HL-60 (cell line): Measurements from ENCODE around the gene SEC11A.

ENCODE experiments used
- DNase-seq, 2 experiments: peaks; one replicate each; pipeline ENCODE4 v3.0.0-alpha.2; 2010 to 2020; ENCODE audit warnings: low read depth in 1 of 2, low spot score in 1 of 2
- H3K27ac ChIP-seq: fragments of 250-450 bp; sonication (Bioruptor Pico); replicated peaks from 2 replicates; pipeline ENCODE4 v1.5.1; 2020; ENCODE audit warnings: mild to moderate bottlenecking, moderate library complexity
- H3K27me3 ChIP-seq: fragments of 250-450 bp; sonication (Bioruptor Pico); 2 replicates; pipeline ENCODE4 v1.5.1; 2021; ENCODE audit warnings: mild to moderate bottlenecking, moderate library complexity; ENCODE audit not compliant: insufficient read depth, poor library complexity, severe bottlenecking
- H3K4me3 ChIP-seq: replicated peaks from 2 replicates; pipeline ENCODE4 v1.5.1; 2011; ENCODE audit warnings: mild to moderate bottlenecking, control low read depth, low read length; ENCODE audit not compliant: insufficient read depth
- GABPA ChIP-seq: IDR thresholded peaks from 2 replicates; pipeline ENCODE4 v1.6.1; 2012; ENCODE audit warnings: low read depth
- POLR2AphosphoS5 ChIP-seq: IDR thresholded peaks from 2 replicates; pipeline ENCODE4 v1.6.1; 2012; ENCODE audit warnings: low read depth
- SPI1 ChIP-seq: IDR thresholded peaks from 2 replicates; pipeline ENCODE4 v1.6.1; 2012; ENCODE audit warnings: low read depth, mild to moderate bottlenecking, borderline replicate concordance
- TF ChIP-seq, protein P1 (sequence below): IDR thresholded peaks from 2 replicates; pipeline ENCODE4 v1.6.1; 2012; ENCODE audit warnings: low read depth; ENCODE audit not compliant: insufficient replicate concordance
- TF ChIP-seq, protein P2 (sequence below): IDR thresholded peaks from one replicate; pipeline ENCODE4 v1.5.1; 2011; ENCODE audit warnings: low read length, control low read depth, inconsistent platforms; ENCODE audit not compliant: insufficient read depth

SEC11A gene

DNA sequence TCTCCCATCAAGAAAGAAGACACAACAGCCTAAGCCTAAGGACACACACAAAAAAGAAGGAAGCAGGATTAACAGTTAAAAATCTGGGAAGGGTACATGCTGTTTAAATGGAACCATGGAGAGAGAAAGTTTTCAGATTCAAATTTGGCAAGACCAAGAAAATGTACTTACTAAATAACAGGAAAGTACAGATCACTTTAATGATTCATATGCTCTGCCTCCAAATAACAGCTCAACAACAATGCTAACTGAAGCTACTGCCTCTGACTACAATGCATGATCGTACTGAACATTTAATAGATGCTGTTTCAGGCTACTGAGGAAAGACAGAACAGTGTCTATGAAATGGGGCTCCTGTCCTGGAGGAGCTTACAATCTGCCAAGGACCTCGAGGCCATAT is 49.6 kb downstream of the SEC11A start:
- no peak for TF ChIP-seq SPI1
- no peak for TF ChIP-seq GABPA
- TF ChIP-seq POLR2AphosphoS5, result no peak
- TF ChIP-seq, protein P1, sequence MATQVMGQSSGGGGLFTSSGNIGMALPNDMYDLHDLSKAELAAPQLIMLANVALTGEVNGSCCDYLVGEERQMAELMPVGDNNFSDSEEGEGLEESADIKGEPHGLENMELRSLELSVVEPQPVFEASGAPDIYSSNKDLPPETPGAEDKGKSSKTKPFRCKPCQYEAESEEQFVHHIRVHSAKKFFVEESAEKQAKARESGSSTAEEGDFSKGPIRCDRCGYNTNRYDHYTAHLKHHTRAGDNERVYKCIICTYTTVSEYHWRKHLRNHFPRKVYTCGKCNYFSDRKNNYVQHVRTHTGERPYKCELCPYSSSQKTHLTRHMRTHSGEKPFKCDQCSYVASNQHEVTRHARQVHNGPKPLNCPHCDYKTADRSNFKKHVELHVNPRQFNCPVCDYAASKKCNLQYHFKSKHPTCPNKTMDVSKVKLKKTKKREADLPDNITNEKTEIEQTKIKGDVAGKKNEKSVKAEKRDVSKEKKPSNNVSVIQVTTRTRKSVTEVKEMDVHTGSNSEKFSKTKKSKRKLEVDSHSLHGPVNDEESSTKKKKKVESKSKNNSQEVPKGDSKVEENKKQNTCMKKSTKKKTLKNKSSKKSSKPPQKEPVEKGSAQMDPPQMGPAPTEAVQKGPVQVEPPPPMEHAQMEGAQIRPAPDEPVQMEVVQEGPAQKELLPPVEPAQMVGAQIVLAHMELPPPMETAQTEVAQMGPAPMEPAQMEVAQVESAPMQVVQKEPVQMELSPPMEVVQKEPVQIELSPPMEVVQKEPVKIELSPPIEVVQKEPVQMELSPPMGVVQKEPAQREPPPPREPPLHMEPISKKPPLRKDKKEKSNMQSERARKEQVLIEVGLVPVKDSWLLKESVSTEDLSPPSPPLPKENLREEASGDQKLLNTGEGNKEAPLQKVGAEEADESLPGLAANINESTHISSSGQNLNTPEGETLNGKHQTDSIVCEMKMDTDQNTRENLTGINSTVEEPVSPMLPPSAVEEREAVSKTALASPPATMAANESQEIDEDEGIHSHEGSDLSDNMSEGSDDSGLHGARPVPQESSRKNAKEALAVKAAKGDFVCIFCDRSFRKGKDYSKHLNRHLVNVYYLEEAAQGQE, result no peak
- TF ChIP-seq, protein P2, sequence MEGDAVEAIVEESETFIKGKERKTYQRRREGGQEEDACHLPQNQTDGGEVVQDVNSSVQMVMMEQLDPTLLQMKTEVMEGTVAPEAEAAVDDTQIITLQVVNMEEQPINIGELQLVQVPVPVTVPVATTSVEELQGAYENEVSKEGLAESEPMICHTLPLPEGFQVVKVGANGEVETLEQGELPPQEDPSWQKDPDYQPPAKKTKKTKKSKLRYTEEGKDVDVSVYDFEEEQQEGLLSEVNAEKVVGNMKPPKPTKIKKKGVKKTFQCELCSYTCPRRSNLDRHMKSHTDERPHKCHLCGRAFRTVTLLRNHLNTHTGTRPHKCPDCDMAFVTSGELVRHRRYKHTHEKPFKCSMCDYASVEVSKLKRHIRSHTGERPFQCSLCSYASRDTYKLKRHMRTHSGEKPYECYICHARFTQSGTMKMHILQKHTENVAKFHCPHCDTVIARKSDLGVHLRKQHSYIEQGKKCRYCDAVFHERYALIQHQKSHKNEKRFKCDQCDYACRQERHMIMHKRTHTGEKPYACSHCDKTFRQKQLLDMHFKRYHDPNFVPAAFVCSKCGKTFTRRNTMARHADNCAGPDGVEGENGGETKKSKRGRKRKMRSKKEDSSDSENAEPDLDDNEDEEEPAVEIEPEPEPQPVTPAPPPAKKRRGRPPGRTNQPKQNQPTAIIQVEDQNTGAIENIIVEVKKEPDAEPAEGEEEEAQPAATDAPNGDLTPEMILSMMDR, result no peak
- Histone ChIP-seq H3K4me3 (no peak overlapping the region), H3K27ac (no peak overlapping the region), H3K27me3 (no peaks in the 10 kb centered on the region)
- DNase-seq, result no peak

DNA sequence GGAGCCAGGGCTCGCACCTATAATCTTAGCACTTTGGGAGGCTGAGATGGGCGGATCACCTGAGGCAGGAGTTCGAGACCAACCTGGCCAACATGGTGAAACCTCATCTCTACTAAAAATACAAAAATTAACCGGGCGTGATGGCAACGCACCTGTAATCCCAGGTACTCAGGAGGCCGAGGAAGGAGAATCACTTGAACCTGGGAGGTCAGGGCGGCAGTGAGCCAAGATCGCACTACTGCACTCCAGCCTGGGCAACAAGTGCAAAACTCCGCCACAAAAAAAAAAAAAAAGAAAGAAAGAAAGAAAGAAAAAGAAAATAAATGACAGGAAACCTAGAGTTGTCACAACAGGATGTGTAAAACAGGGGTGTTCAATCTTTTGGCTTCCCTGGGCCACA is 54.9 kb downstream of the SEC11A start:
- no peak overlapping the region for H3K4me3 ChIP-seq
- DNase-seq, result no peak
- no peak overlapping the region for H3K27ac ChIP-seq
- H3K27me3 ChIP-seq, result no peaks in the 10 kb centered on the region
- no peak for TF ChIP-seq SPI1
- TF ChIP-seq GABPA, result no peak
- TF ChIP-seq, protein P1, result no peak
- TF ChIP-seq, protein P2, result no peak
- TF ChIP-seq POLR2AphosphoS5, result no peak

DNA sequence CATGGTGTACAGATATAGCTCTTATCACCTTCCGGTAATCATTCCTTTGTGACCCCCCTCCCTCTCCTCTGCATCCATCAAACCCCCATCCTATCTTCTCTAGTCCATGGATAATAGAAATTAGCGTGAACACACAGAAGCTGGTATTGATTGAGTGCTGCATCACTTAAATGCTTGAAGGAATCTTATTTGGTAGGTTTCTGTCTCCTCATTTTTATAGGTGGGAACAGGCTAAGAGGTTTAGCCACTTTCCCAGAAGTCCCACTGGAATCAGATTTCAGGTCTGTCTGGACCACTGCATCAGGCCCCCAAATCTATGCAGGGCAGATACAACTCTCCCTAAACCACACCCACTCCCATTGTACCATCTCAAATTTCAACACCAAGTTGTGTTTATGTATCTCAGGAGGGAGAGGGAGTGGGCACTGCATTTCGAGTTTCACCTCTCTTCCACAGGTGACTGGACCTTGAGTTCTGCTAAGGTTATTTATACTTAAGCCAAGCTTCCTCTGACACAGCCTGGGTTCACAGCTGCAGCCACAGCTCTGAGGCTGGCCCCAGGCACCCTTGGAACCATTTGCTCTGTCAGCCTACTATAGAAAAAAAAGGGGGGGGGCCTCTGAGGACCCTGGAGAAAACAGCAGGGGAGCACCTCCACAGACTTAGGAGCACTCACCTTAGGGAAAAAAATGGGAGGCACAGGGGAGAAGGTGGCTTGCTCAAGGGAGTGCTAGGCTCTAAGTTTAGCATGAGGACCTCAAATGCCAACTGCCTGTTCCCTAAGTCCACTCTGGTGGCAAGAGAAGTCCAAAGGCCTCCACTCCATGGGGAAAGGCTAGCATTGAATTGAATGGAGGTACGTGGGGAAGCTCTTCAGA is 55.8 kb downstream of the SEC11A start:
- no peak overlapping the region for H3K4me3 ChIP-seq
- no peaks in the 10 kb centered on the region for H3K27me3 ChIP-seq
- DNase-seq, result no peak
- no peak for TF ChIP-seq GABPA
- TF ChIP-seq, protein P1, result no peak
- TF ChIP-seq, protein P2, result no peak
- no peak for TF ChIP-seq SPI1
- no peak for TF ChIP-seq POLR2AphosphoS5
- no peak overlapping the region for H3K27ac ChIP-seq
